HFFc6 (cell line): ENCODE results near the gene OBP2A. TPM values are rescaled to one million over a fixed set of nuclear protein-coding genes. Genes with fewer than 3 reads are reported as not detected.
A peak's percentile ranks its signal among the peaks of the same experiment; 100 is the strongest.
"Not testable (repeated sequence)": the region's sequence is repeated elsewhere in the genome, so short reads cannot be mapped to it uniquely, and the experiment has no call there.

Experiments
- DNase-seq: peaks from one replicate; pipeline ENCODE4 v3.0.0-alpha.2; 2018
- H3K27ac Mint-ChIP-seq: 2 replicates; pipeline ENCODE4 v1.8.0; 2020; ENCODE audit warnings: mild to moderate bottlenecking, mixed read lengths
- H3K27me3 Mint-ChIP-seq: 2 replicates; pipeline ENCODE4 v1.8.0; 2021; ENCODE audit warnings: mild to moderate bottlenecking, moderate library complexity, mixed read lengths; ENCODE audit not compliant: insufficient read depth
- H3K36me3 Mint-ChIP-seq: 2 replicates; pipeline ENCODE4 v1.8.0; 2021; ENCODE audit warnings: low read depth, mixed read lengths
- H3K4me1 Mint-ChIP-seq: 2 replicates; pipeline ENCODE4 v1.8.0; 2020; ENCODE audit warnings: low read depth, mixed read lengths
- H3K4me3 Mint-ChIP-seq: 2 replicates; pipeline ENCODE4 v1.8.0; 2020; ENCODE audit warnings: mild to moderate bottlenecking, moderate library complexity, mixed read lengths
- H3K9me3 Mint-ChIP-seq: 2 replicates; pipeline ENCODE4 v1.8.0; 2020; ENCODE audit warnings: mild to moderate bottlenecking, mixed read lengths
- total RNA-seq, 6 experiments: library from RNA; stranded (reverse); fragmentation: NEBNext Ultra II Directional; extraction: Animal tissue kit (Norgen Biotek cat#: 25700); gene quantifications; 2 replicates in 1 of 6; 3 replicates in 5 of 6; pipeline ENCODE4 v1.2.3, GENCODE V29; 2021
- TF ChIP-seq, protein P1 (sequence below): fragments of 200-600 bp; sonication (generic); IDR thresholded peaks from 2 replicates; pipeline ENCODE4 v1.5.0; 2021; ENCODE audit warnings: antibody characterized with exemption, mild to moderate bottlenecking

The OBP2A gene
- total RNA-seq, 6 experiments from 2014 or later = not detected

DNA sequence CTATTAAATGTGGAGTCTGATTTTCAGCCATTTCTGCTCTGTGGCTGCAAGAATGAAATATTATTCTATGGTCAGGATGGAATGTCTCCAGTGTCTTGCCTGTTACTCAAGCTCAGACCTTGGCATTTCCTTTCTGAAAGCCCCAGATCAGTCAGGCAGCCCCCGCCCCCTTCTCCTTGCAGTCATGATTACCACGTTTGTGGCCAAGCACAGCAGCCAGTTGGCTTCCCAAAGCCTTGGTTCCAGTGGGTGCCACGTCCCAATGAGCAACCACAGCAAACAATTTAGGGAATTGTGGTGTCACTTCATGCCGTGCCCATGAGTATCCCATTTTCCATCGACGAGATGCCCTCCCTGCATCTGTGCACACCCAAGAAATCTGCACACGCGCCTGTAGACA lies 9.7 kb upstream of the OBP2A start:
- peak; percentile 41 for DNase-seq
- no peaks in the 10 kb centered on the region for H3K9me3 Mint-ChIP-seq
- H3K4me1 Mint-ChIP-seq = peaks cover 8% of the 10 kb centered on the region
- H3K27me3 Mint-ChIP-seq = peaks cover 23% of the 10 kb centered on the region
- no peak overlapping the region for H3K4me3 Mint-ChIP-seq
- H3K36me3 Mint-ChIP-seq = no peaks in the 10 kb centered on the region
- H3K27ac Mint-ChIP-seq = no peak overlapping the region
- TF ChIP-seq, protein P1, sequence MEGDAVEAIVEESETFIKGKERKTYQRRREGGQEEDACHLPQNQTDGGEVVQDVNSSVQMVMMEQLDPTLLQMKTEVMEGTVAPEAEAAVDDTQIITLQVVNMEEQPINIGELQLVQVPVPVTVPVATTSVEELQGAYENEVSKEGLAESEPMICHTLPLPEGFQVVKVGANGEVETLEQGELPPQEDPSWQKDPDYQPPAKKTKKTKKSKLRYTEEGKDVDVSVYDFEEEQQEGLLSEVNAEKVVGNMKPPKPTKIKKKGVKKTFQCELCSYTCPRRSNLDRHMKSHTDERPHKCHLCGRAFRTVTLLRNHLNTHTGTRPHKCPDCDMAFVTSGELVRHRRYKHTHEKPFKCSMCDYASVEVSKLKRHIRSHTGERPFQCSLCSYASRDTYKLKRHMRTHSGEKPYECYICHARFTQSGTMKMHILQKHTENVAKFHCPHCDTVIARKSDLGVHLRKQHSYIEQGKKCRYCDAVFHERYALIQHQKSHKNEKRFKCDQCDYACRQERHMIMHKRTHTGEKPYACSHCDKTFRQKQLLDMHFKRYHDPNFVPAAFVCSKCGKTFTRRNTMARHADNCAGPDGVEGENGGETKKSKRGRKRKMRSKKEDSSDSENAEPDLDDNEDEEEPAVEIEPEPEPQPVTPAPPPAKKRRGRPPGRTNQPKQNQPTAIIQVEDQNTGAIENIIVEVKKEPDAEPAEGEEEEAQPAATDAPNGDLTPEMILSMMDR = no peak

- not testable (repeated sequence) for H3K27ac Mint-ChIP-seq, DNase-seq
- H3K27me3 Mint-ChIP-seq = peaks cover 18% of the 10 kb centered on the region
Measured at GRCh38 chr9:135543262-135543894, 2.5 kb upstream of the OBP2A start.

GRCh38 chr9:135544981-135545635 lies 818 bp upstream of the OBP2A start:
- TF ChIP-seq, protein P1 = no peak
- Mint-ChIP-seq H3K4me3 (no peak overlapping the region; the same call in 1 of the 2 replicates), H3K4me1 (no peaks in the 10 kb centered on the region), H3K27ac (no peak overlapping the region), H3K9me3 (no peaks in the 10 kb centered on the region), H3K36me3 (no peaks in the 10 kb centered on the region), H3K27me3 (peaks cover 14% of the 10 kb centered on the region)
- no peak for DNase-seq

More at GRCh38 chr9:135543262-135543894, 2.5 kb upstream of the OBP2A start:
- not testable (repeated sequence) for H3K4me3 Mint-ChIP-seq, H3K36me3 Mint-ChIP-seq, H3K9me3 Mint-ChIP-seq, H3K4me1 Mint-ChIP-seq

GRCh38 chr9:135546792-135547617 lies 1.1 kb downstream of the OBP2A start:
- H3K9me3 Mint-ChIP-seq, H3K4me1 Mint-ChIP-seq, H3K27ac Mint-ChIP-seq, H3K4me3 Mint-ChIP-seq, H3K36me3 Mint-ChIP-seq, DNase-seq: not testable (repeated sequence)
- H3K27me3 Mint-ChIP-seq = peaks cover 20% of the 10 kb centered on the region

DNA sequence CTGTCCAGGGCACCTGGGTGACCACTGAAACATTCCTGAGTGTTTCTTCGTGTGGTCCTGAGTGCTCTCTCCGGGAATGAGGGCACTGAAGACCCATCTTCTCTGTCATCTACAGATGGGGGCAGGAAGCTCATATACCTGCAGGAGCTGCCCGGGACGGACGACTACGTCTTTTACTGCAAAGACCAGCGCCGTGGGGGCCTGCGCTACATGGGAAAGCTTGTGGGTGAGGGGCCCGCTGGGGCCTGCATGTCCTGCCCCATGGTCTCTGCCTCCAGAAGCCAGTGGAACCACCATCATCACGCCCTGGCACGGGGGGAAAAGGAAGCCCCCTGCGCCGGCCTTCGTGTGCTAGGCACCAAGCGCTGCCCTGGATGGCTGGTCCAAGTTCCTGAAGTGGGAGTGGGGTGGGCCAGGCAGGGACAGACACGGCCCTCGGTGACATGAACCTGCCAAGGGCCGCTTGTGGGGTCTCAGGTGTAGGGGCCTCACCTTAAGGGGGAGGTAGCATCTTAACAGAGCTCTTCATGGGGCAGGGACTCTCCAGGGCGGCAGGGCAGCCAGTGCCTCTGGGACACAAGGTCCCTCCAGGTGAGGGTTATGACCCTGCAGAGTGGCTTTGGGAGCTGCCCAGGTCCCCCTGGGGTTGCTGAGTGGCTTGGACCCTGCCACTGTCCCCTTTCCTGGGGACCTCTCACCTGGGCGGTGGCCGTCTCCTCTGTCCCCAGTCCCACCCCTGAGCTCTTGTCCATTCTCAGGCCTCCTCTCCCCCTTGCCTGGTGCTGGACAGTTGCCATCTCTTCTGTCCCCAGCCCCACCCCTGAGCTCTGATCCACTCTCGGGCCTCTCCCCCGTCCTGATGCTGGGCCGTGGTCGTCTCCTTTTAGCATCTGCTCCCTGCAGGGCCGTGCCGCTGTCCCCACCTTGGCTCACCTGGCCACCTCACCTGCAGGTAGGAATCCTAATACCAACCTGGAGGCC lies 2.1 kb downstream of the OBP2A start:
- DNase-seq = no peak
- Mint-ChIP-seq H3K27ac (no peak overlapping the region), H3K9me3 (no peaks in the 10 kb centered on the region), H3K4me3 (no peak overlapping the region), H3K4me1 (no peaks in the 10 kb centered on the region), H3K36me3 (no peaks in the 10 kb centered on the region), H3K27me3 (peaks cover 16% of the 10 kb centered on the region)
- TF ChIP-seq, protein P1 = no peak

GRCh38 chr9:135549478-135550343 lies 3.8 kb downstream of the OBP2A start:
- not testable (repeated sequence) for H3K9me3 Mint-ChIP-seq, H3K4me3 Mint-ChIP-seq, H3K36me3 Mint-ChIP-seq, H3K27ac Mint-ChIP-seq, H3K4me1 Mint-ChIP-seq, DNase-seq
- peaks cover 14% of the 10 kb centered on the region for H3K27me3 Mint-ChIP-seq
